ENCODE results near the gene LRRFIP1. TPM values are rescaled to one million over a fixed set of nuclear protein-coding genes. Genes with fewer than 3 reads are reported as not detected.

Gene LRRFIP1
- total and polyA plus RNA-seq, 9 of the 15 experiments (the other 6 are each of a cell fraction or from before 2014, with no cell fraction given), result 13.1 to 45.2 (median 31.3) TPM

- TF ChIP-seq ZNF143 (CRISPR knock-in tag; IDR thresholded peaks at IDR 0.05), result no peak
Measured at GRCh38 chr2:237712477-237713377, 85.3 kb downstream of the LRRFIP1 start (continued).

- H3K79me2 ChIP-seq (ENCODE audit: control insufficient read depth, insufficient read depth, low read length), result no peaks in the 10 kb centered on the region
- H3K4me2 ChIP-seq (ENCODE audit: insufficient read depth, low read length), result no peak overlapping the region
- H3K36me3 ChIP-seq (ENCODE audit: control insufficient read depth, insufficient read depth, low read length), result peaks cover 8% of the 10 kb centered on the region; the same call in 1 of the 3 replicates
- no TSS peak for BruUV-seq (replicated peaks)
- 0 out of 2 replicates have a peak, but pooled peaks cover 4% of the 10 kb centered on the region for H4K20me1 ChIP-seq (replicated peaks; ENCODE audit: control insufficient read depth, insufficient read depth, low read length)
- H3K27ac ChIP-seq (ENCODE audit: extremely low read depth, low read depth, low read length), result no peak overlapping the region
- H2AFZ ChIP-seq (ENCODE audit: low read depth, low read length), result no peak overlapping the region
- intact Hi-C loops (cut with micrococcal nuclease), result no loop called here
- peaks cover 0 to 6% of the 10 kb centered on the region in 2 experiments; a peak in 2 of 5 replicates for H3K4me1 ChIP-seq (replicated peaks in 1 of 2; ENCODE audit: control insufficient read depth in 2 of 2, insufficient read depth in 2 of 2, low read length in 2 of 2)
- no peaks in the 10 kb centered on the region for H3K9me3 ChIP-seq (replicated peaks; ENCODE audit: control insufficient read depth, insufficient read depth, low read depth, low read length)
- DNase-seq (ENCODE audit: extremely low read depth in 1 of 4, low spot score in 3 of 4) (no peak), FAIRE-seq (no peak), ATAC-seq (no peak)
- TF ChIP-seq EWSR1 (IDR thresholded peaks at IDR 0.05; ENCODE audit: borderline replicate concordance, low read depth, partially characterized antibody) (no peak), BCOR (IDR thresholded peaks at IDR 0.05) (no peak), SMAD1 (IDR thresholded peaks at IDR 0.05; ENCODE audit: low read depth, low read length, partially characterized antibody) (no peak), NONO (IDR thresholded peaks at IDR 0.05; ENCODE audit: low read depth in 2 of 2, low read length in 1 of 2) (no peak), ZEB2 (IDR thresholded peaks at IDR 0.05) (no peak)
- H3K9me1 ChIP-seq (ENCODE audit: control insufficient read depth, insufficient read depth, low read length), result no peaks in the 10 kb centered on the region
- no peaks in the 10 kb centered on the region for H3K27me3 ChIP-seq (ENCODE audit: control insufficient read depth in 2 of 2, insufficient read depth in 2 of 2, low read length in 2 of 2)
- WGBS (ENCODE audit: insufficient coverage, low coverage, missing lambda C conversion rate), result 84% methylated on average over 13 of the region's 14 CpGs
- H3K9ac ChIP-seq (ENCODE audit: insufficient read depth in 1 of 2, low read depth in 2 of 2, low read length in 2 of 2), result no peak overlapping the region
- in situ Hi-C loops (cut with MboI), result no loop called here
- CTCF ChIA-PET (ENCODE audit: low intra/inter-chr PET ratio), result no interaction called here
- POLR2A ChIA-PET, result interaction anchor here (0.7 to 1.2 kb wide), 4 partner anchors 9 to 21 kb away, joined by 3 read pairs; no protein-coding TSS in a partner anchor
- no peak overlapping the region for H3K4me3 ChIP-seq
Measured at GRCh38 chr2:237714690-237715458, 87.5 kb downstream of the LRRFIP1 start.

Measured in K562 (cell line).